Stimulated activated CD8-positive, alpha-beta memory T cell treated with anti-CD3 and anti-CD28 coated beads, Interleukin-4, amount 100 ng/mL, for 24 hours (primary cell): ENCODE data around the gene PLD3.
"Not testable (repeated sequence)": the region's sequence is repeated elsewhere in the genome, so short reads cannot be mapped to it uniquely, and the experiment has no call there.

Source experiments
- DNase-seq: peaks from one replicate; pipeline ENCODE4 v3.0.0-alpha.2; 2020; ENCODE audit warnings: low read depth

Gene PLD3

GRCh38 chr19:40365613-40366401 lies 17.3 kb downstream of the PLD3 start:
- peak; percentile 40 for DNase-seq

- DNase-seq: no peak
These were observed 18.4 kb downstream of the PLD3 start for GRCh38 chr19:40366697-40367561.

- no peak for DNase-seq
These were observed 19.3 kb downstream of the PLD3 start for GRCh38 chr19:40367577-40368434.

GRCh38 chr19:40369797-40370196 lies 21.3 kb downstream of the PLD3 start:
- no peak for DNase-seq

- DNase-seq: not testable (repeated sequence)
These were observed 21.8 kb downstream of the PLD3 start for GRCh38 chr19:40370253-40370652.

- DNase-seq: no peak
These were observed 22.7 kb downstream of the PLD3 start for GRCh38 chr19:40370997-40371801.

GRCh38 chr19:40371802-40372122 lies 23.3 kb downstream of the PLD3 start:
- no peak for DNase-seq

GRCh38 chr19:40374084-40374483 lies 25.6 kb downstream of the PLD3 start:
- no peak for DNase-seq

- no peak for DNase-seq
These were observed 27.9 kb downstream of the PLD3 start for GRCh38 chr19:40376286-40376862.

- DNase-seq: no peak
These were observed 29.4 kb downstream of the PLD3 start for GRCh38 chr19:40377876-40378385.

GRCh38 chr19:40378509-40378908 lies 30.0 kb downstream of the PLD3 start:
- DNase-seq: no peak

GRCh38 chr19:40379446-40380198 lies 31.1 kb downstream of the PLD3 start:
- no peak for DNase-seq

- DNase-seq: no peak
These were observed 31.9 kb downstream of the PLD3 start for GRCh38 chr19:40380199-40381037.

- no peak for DNase-seq
These were observed 32.8 kb downstream of the PLD3 start for GRCh38 chr19:40381321-40381720.

- DNase-seq: no peak
These were observed 35.3 kb downstream of the PLD3 start for GRCh38 chr19:40383668-40384248.

- no peak for DNase-seq
These were observed 38.7 kb downstream of the PLD3 start for GRCh38 chr19:40387155-40387554.

- DNase-seq: no peak
These were observed 40.0 kb downstream of the PLD3 start for GRCh38 chr19:40388481-40388880.

- no peak for DNase-seq
These were observed 41.0 kb downstream of the PLD3 start for GRCh38 chr19:40389404-40390083.
